ENCODE data around the gene PON1.

Gene PON1

DNA sequence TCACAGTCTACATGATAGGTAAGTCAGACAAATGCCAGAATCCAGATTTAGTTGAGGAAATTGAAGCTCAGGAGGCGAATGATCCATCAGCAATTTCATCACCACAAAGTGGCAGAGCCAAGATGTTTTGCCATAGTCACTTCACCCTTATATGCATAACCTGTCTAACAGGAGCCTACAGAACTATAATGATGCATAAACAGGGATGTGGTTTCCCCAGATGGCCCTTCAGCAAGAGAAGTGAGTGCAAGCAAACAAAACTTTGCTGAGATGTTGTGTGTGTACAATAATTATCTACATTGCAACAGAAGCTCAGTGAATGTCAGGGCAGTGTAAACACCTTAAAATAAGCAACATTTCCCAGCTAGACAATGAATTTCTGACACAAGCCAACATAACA lies 43.3 kb upstream of the PON1 start:
- no peak for ATAC-seq
- no peak for TF ChIP-seq RARB (CRISPR knock-in tag; IDR thresholded peaks at IDR 0.05)
- no peak for TF ChIP-seq OSR1 (CRISPR knock-in tag; IDR thresholded peaks at IDR 0.05)
- no peak for TF ChIP-seq ZFP3 (CRISPR knock-in tag; IDR thresholded peaks at IDR 0.05)
- TF ChIP-seq POU6F1 (CRISPR knock-in tag; IDR thresholded peaks at IDR 0.05; ENCODE audit: borderline replicate concordance, low read depth), result no peak
- no peak for TF ChIP-seq CSDC2 (CRISPR knock-in tag; IDR thresholded peaks at IDR 0.05)
- no peak for TF ChIP-seq ZC3H10 (CRISPR knock-in tag; IDR thresholded peaks at IDR 0.05)
- TF ChIP-seq, protein P1, sequence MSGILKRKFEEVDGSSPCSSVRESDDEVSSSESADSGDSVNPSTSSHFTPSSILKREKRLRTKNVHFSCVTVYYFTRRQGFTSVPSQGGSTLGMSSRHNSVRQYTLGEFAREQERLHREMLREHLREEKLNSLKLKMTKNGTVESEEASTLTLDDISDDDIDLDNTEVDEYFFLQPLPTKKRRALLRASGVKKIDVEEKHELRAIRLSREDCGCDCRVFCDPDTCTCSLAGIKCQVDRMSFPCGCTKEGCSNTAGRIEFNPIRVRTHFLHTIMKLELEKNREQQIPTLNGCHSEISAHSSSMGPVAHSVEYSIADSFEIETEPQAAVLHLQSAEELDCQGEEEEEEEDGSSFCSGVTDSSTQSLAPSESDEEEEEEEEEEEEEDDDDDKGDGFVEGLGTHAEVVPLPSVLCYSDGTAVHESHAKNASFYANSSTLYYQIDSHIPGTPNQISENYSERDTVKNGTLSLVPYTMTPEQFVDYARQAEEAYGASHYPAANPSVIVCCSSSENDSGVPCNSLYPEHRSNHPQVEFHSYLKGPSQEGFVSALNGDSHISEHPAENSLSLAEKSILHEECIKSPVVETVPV (CRISPR knock-in tag; IDR thresholded peaks at IDR 0.05), result no peak
- no peak for TF ChIP-seq BACH2 (CRISPR knock-in tag; IDR thresholded peaks at IDR 0.05; ENCODE audit: borderline replicate concordance)
- no peak for TF ChIP-seq ZFP30 (CRISPR knock-in tag; IDR thresholded peaks at IDR 0.05)
- no peak for TF ChIP-seq ARNTL (CRISPR knock-in tag; IDR thresholded peaks at IDR 0.05; ENCODE audit: borderline replicate concordance, low read depth)
- TF ChIP-seq TOX (CRISPR knock-in tag; IDR thresholded peaks at IDR 0.05; ENCODE audit: borderline replicate concordance), result no peak
- no peak for TF ChIP-seq CREB5 (CRISPR knock-in tag; IDR thresholded peaks at IDR 0.05; ENCODE audit: low read depth)
- no peak for TF ChIP-seq PPARA (CRISPR knock-in tag; IDR thresholded peaks at IDR 0.05; ENCODE audit: borderline replicate concordance)
- no peak for TF ChIP-seq ZNF70 (CRISPR knock-in tag; IDR thresholded peaks at IDR 0.05)
- no peak for TF ChIP-seq ESRRG (CRISPR knock-in tag; IDR thresholded peaks at IDR 0.05)

GRCh38 chr7:95365151-95365550 lies 40.8 kb upstream of the PON1 start:
- TF ChIP-seq TCF4 (CRISPR knock-in tag; IDR thresholded peaks at IDR 0.05; ENCODE audit: borderline replicate concordance) (no peak), CSDC2 (CRISPR knock-in tag; IDR thresholded peaks at IDR 0.05) (no peak), ZNF70 (CRISPR knock-in tag; IDR thresholded peaks at IDR 0.05) (no peak), CREB5 (CRISPR knock-in tag; IDR thresholded peaks at IDR 0.05; ENCODE audit: low read depth) (no peak), ZNF8 (CRISPR knock-in tag; IDR thresholded peaks at IDR 0.05) (no peak), ESRRG (CRISPR knock-in tag; IDR thresholded peaks at IDR 0.05) (no peak), TSHZ2 (CRISPR knock-in tag; IDR thresholded peaks at IDR 0.05) (no peak), ISL1 (CRISPR knock-in tag; IDR thresholded peaks at IDR 0.05) (no peak), SNAI2 (CRISPR knock-in tag; IDR thresholded peaks at IDR 0.05) (no peak), TOX (CRISPR knock-in tag; IDR thresholded peaks at IDR 0.05; ENCODE audit: borderline replicate concordance) (no peak)
- ATAC-seq, result no peak

DNA sequence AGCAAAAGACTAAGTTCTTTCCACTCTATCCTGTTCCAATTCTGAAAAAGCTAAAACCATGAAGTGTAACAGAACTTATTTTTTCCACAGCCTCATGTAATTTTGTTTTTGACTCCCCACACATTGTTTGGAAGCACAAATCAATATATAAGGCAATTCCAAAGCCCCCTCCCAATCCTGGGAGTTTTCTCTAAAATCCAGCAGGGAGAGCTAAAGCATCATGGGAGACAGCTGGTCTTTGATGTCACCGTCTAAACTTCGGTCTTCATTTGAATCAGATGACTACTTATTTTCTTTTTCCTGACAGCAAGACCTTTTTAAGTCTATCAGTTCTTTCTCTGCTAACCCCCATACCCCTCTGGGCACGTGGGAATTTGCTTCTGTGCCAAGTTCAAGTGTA lies 33.3 kb upstream of the PON1 start:
- no peak for ATAC-seq
- TF ChIP-seq TCF4 (CRISPR knock-in tag; IDR thresholded peaks at IDR 0.05; ENCODE audit: borderline replicate concordance) (no peak), ZNF565 (CRISPR knock-in tag; conservative IDR thresholded peaks at IDR 0.05; ENCODE audit: low read depth) (no peak), POU6F1 (CRISPR knock-in tag; IDR thresholded peaks at IDR 0.05; ENCODE audit: borderline replicate concordance, low read depth) (no peak), ISL1 (CRISPR knock-in tag; IDR thresholded peaks at IDR 0.05) (no peak)

Data from SK-N-SH treated with all-trans-retinoic acid at 6 μM for 48 hours (cell line).